B cell (primary cell): ENCODE data around the gene CACNA2D2. TPM values are rescaled to one million over a fixed set of nuclear protein-coding genes. Genes with fewer than 3 reads are reported as not detected.

Experiments used
- ATAC-seq: fragments of 200-7000 bp; cut with Tn5 transposase; one replicate; pipeline ENCODE4 v1.10.0; 2021; ENCODE audit warnings: low read depth, mild to moderate bottlenecking, moderate number of reproducible peaks, moderate library complexity
- CTCF ChIA-PET: fragments of 350-600 bp; sonication (Branson Sonifier 250); formaldehyde crosslinking; loops from one replicate; lab custom pipeline; 2021; ENCODE audit warnings: antibody characterized with exemption, inconsistent platforms; lab: Charles Lee
- POLR2A ChIA-PET: fragments of 350-600 bp; sonication (Branson Sonifier 250); formaldehyde crosslinking; loops from one replicate; lab custom pipeline; 2021; ENCODE audit warnings: antibody characterized with exemption; lab: Charles Lee
- DNase-seq: peaks from one replicate; pipeline ENCODE4 v3.0.0; 2013
- H2AFZ ChIP-seq: 2 replicates; pipeline ENCODE4 v1.6.1; 2012; ENCODE audit warnings: mild to moderate bottlenecking, low read depth, low read length; ENCODE audit not compliant: insufficient read depth, poor library complexity, severe bottlenecking
- H3K27ac ChIP-seq, 2 donors: 1 replicate in 1 of 2; 2 replicates in 1 of 2; pipeline ENCODE4 v1.5.1; 2012 to 2013; ENCODE audit warnings: low read length in 2 of 2, mild to moderate bottlenecking in 2 of 2, moderate library complexity in 1 of 2
- H3K27me3 ChIP-seq, 4 experiments: fragments of 200-600 bp in 1 of 4; sonication (generic) in 1 of 4; replicated peaks in 1 of 4; 1 replicate in 2 of 4; 2 replicates in 2 of 4; pipeline versions ENCODE4 v1.6.1 to v1.7.0; 2013 to 2016; ENCODE audit warnings: low read length in 3 of 4, mild to moderate bottlenecking in 2 of 4, mixed read lengths in 1 of 4, moderate library complexity in 1 of 4; ENCODE audit not compliant: insufficient read depth in 4 of 4, control insufficient read depth in 3 of 4; ENCODE audit errors: control extremely low read depth in 1 of 4
- H3K36me3 ChIP-seq, 2 experiments: replicated peaks in 1 of 2; 1 replicate in 1 of 2; 2 replicates in 1 of 2; pipeline versions ENCODE4 v1.6.1 to v1.7.1; 2013; ENCODE audit warnings: low read length in 1 of 2; ENCODE audit not compliant: insufficient read depth in 2 of 2, control insufficient read depth in 1 of 2; ENCODE audit errors: control extremely low read depth in 1 of 2, extremely low read depth in 1 of 2
- H3K4me1 ChIP-seq, 2 donors: fragments of 200-600 bp in 1 of 2; sonication (generic) in 1 of 2; 1 replicate in 1 of 2; 2 replicates in 1 of 2; pipeline versions ENCODE4 v1.5.1 to v1.6.1; 2013 to 2017; ENCODE audit warnings: low read length in 2 of 2; ENCODE audit not compliant: control insufficient read depth in 2 of 2, insufficient read depth in 2 of 2
- H3K4me2 ChIP-seq: replicated peaks from 2 replicates; pipeline ENCODE3; 2012; ENCODE audit warnings: mild to moderate bottlenecking, low read depth, low read length; ENCODE audit not compliant: poor library complexity, severe bottlenecking
- H3K4me3 ChIP-seq, 5 experiments: fragments of 200-600 bp in 1 of 5; sonication (generic) in 1 of 5; 1 replicate in 3 of 5; 2 replicates in 2 of 5; pipeline versions ENCODE4 v1.5.1 to v1.7.0; 2011 to 2016; ENCODE audit warnings: low read length in 4 of 5, mild to moderate bottlenecking in 4 of 5, low read depth in 2 of 5, control low read depth in 1 of 5, moderate library complexity in 1 of 5; ENCODE audit not compliant: insufficient read depth in 1 of 5; ENCODE audit errors: control extremely low read depth in 1 of 5, extremely low read depth in 1 of 5
- H3K79me2 ChIP-seq: fragments of 200-600 bp; sonication (generic); one replicate; pipeline ENCODE4 v1.6.0; 2016; ENCODE audit warnings: low read length; ENCODE audit not compliant: control insufficient read depth, insufficient read depth
- H3K9ac ChIP-seq: fragments of 200-600 bp; sonication (generic); 2 replicates; pipeline ENCODE4 v1.6.1; 2017; ENCODE audit warnings: mild to moderate bottlenecking, low read length, moderate library complexity
- H3K9me3 ChIP-seq, 3 donors: one replicate each; pipeline versions ENCODE4 v1.6.1 to v1.7.1; 2013; ENCODE audit warnings: low read length in 2 of 3; ENCODE audit not compliant: control insufficient read depth in 2 of 3, insufficient read depth in 1 of 3; ENCODE audit errors: control extremely low read depth in 1 of 3
- H4K20me1 ChIP-seq: 2 replicates; pipeline ENCODE4 v1.6.0; 2012; ENCODE audit warnings: mild to moderate bottlenecking, low read length; ENCODE audit not compliant: insufficient read depth, control insufficient read depth, poor library complexity, severe bottlenecking
- H3K27ac Mint-ChIP-seq: one replicate; pipeline ENCODE4 v1.8.0; 2021; ENCODE audit warnings: mixed read lengths
- H3K27me3 Mint-ChIP-seq: one replicate; pipeline ENCODE4 v1.8.0; 2021; ENCODE audit warnings: mixed read lengths
- H3K4me1 Mint-ChIP-seq: one replicate; pipeline ENCODE4 v1.8.0; 2021; ENCODE audit warnings: mixed read lengths
- H3K4me3 Mint-ChIP-seq: one replicate; pipeline ENCODE4 v1.8.0; 2021; ENCODE audit warnings: mixed read lengths
- H3K9me3 Mint-ChIP-seq: one replicate; pipeline ENCODE4 v1.8.0; 2022; ENCODE audit warnings: mixed read lengths; ENCODE audit not compliant: insufficient read depth
- CTCF ChIP-seq: fragments of 200-600 bp; IDR thresholded peaks from one replicate; pipeline ENCODE4 v1.8.0; 2022; ENCODE audit warnings: antibody characterized with exemption, mild to moderate bottlenecking
- EZH2 ChIP-seq: IDR thresholded peaks from 2 replicates; pipeline ENCODE4 v1.6.1; 2012; ENCODE audit warnings: borderline replicate concordance, low read depth, mild to moderate bottlenecking, moderate library complexity, low read length; ENCODE audit not compliant: insufficient read depth, poor library complexity, severe bottlenecking
- WGBS: methylation state at CpG from one replicate; pipeline ENCODE4 v1.1.5; 2013; ENCODE audit warnings: missing lambda C conversion rate; ENCODE audit not compliant: insufficient coverage; 5-methylcytosine and 5-hydroxymethylcytosine counted together
- intact Hi-C: fragments of 100-400 bp; cut with micrococcal nuclease; formaldehyde crosslinking; loops from one replicate; pipeline ENCODE4 v1.10.0; 2022
- polyA plus RNA-seq: library from polyadenylated mRNA; depleted of rRNA; stranded (reverse); fragments of >200 nt; gene quantifications from 2 replicates; pipeline ENCODE4 v1.2.3, GENCODE V29; 2012
- total RNA-seq, 2 donors: library from RNA; stranded (reverse); fragments of 120-200 nt in 1 of 2; gene quantifications; 1 replicate in 1 of 2; 2 replicates in 1 of 2; pipeline versions ENCODE4 v1.2.3 to v1.2.4, GENCODE V29; 2013 to 2022

CACNA2D2 gene
- total and polyA plus RNA-seq, 2 donors (not counting 1 experiment from before 2014, with no cell fraction given), result 0.69 to 1.2 TPM

- Histone ChIP-seq H3K9me3 (no peaks in the 10 kb centered on the region), H3K4me2 (no peak overlapping the region), H2AFZ (no peak overlapping the region), H3K79me2 (no peaks in the 10 kb centered on the region), H3K4me3 (no peak overlapping the region), H3K9ac (no peak overlapping the region), H3K27me3 (peaks cover 0 to 24% (median 5%) of the 10 kb centered on the region in 4 experiments), H3K27ac (no peak overlapping the region), H4K20me1 (no peaks in the 10 kb centered on the region), H3K4me1 (no peaks in the 10 kb centered on the region), H3K36me3 (no peaks in the 10 kb centered on the region)
- H3K4me3 Mint-ChIP-seq, result no peak overlapping the region
- POLR2A ChIA-PET, result no interaction called here
- H3K27me3 Mint-ChIP-seq, result peaks cover 55% of the 10 kb centered on the region
- intact Hi-C loops, result no loop called here
- CTCF ChIA-PET, result no interaction called here
- TF ChIP-seq CTCF (no peak), EZH2 (no peak)
- H3K9me3 Mint-ChIP-seq, result no peaks in the 10 kb centered on the region
- ATAC-seq (no peak), DNase-seq (no peak)
- no peak overlapping the region for H3K27ac Mint-ChIP-seq
- 80% methylated on average over 8 of the region's 13 CpGs for WGBS
- H3K4me1 Mint-ChIP-seq, result no peaks in the 10 kb centered on the region
Observed at GRCh38 chr3:50533316-50533715, 29.9 kb upstream of the CACNA2D2 start.

GRCh38 chr3:50532062-50532705, 28.8 kb upstream of the CACNA2D2 start:
- no peak overlapping the region for H3K27ac Mint-ChIP-seq
- H4K20me1 ChIP-seq, result no peaks in the 10 kb centered on the region
- TF ChIP-seq CTCF (no peak), EZH2 (no peak)
- peaks cover 51% of the 10 kb centered on the region for H3K27me3 Mint-ChIP-seq
- H3K9me3 Mint-ChIP-seq, result no peaks in the 10 kb centered on the region
- H3K4me1 ChIP-seq, result no peaks in the 10 kb centered on the region
- H3K4me1 Mint-ChIP-seq, result no peaks in the 10 kb centered on the region
- no peaks in the 10 kb centered on the region for H3K79me2 ChIP-seq
- peaks cover 0 to 24% (median 5%) of the 10 kb centered on the region in 4 experiments for H3K27me3 ChIP-seq
- CTCF ChIA-PET, result no interaction called here
- POLR2A ChIA-PET, result no interaction called here
- no peak overlapping the region for H3K4me2 ChIP-seq
- H3K4me3 Mint-ChIP-seq, result no peak overlapping the region
- DNase-seq (no peak), ATAC-seq (no peak)
- no peak overlapping the region for H3K27ac ChIP-seq
- no peak overlapping the region for H2AFZ ChIP-seq
- WGBS, result 86% methylated on average over 8 of the region's 9 CpGs
- no peak overlapping the region for H3K9ac ChIP-seq
- H3K9me3 ChIP-seq, result no peaks in the 10 kb centered on the region
- intact Hi-C loops, result no loop called here
- no peaks in the 10 kb centered on the region for H3K36me3 ChIP-seq
- H3K4me3 ChIP-seq, result no peak overlapping the region
